Trophoblast cell (in vitro differentiated cells and primary cell): ENCODE data around the gene METTL1.

Experiments
- DNase-seq, 2 donors: peaks; one replicate each; pipeline ENCODE4 v3.0.0-alpha.2; 2016
- H2AFZ ChIP-seq: 2 replicates; pipeline ENCODE4 v1.6.1; 2013; ENCODE audit warnings: low read length, moderate library complexity, mild to moderate bottlenecking; ENCODE audit not compliant: insufficient read depth, poor library complexity
- H2AK5ac ChIP-seq: 2 replicates; pipeline ENCODE4 v1.6.1; 2013; ENCODE audit warnings: mild to moderate bottlenecking, low read length
- H2BK120ac ChIP-seq: 2 replicates; pipeline ENCODE4 v1.6.1; 2013; ENCODE audit warnings: low read length, mild to moderate bottlenecking, moderate library complexity; ENCODE audit not compliant: insufficient read depth, poor library complexity
- H2BK12ac ChIP-seq: 2 replicates; pipeline ENCODE4 v1.6.1; 2013; ENCODE audit warnings: mild to moderate bottlenecking, low read length, moderate library complexity
- H2BK5ac ChIP-seq: 2 replicates; pipeline ENCODE4 v1.6.1; 2013; ENCODE audit warnings: low read length, low read depth, moderate library complexity, mild to moderate bottlenecking; ENCODE audit not compliant: poor library complexity
- H3K14ac ChIP-seq: 2 replicates; pipeline ENCODE4 v1.6.1; 2013; ENCODE audit warnings: mild to moderate bottlenecking, low read length
- H3K18ac ChIP-seq: 2 replicates; pipeline ENCODE4 v1.6.1; 2013; ENCODE audit warnings: mild to moderate bottlenecking, low read length
- H3K23ac ChIP-seq: 2 replicates; pipeline ENCODE4 v1.6.1; 2013; ENCODE audit warnings: low read length
- H3K27ac ChIP-seq: 2 replicates; pipeline ENCODE4 v1.5.1; 2013; ENCODE audit warnings: low read depth, mild to moderate bottlenecking, inconsistent platforms, low read length, moderate library complexity
- H3K27me3 ChIP-seq: 2 replicates; pipeline ENCODE4 v1.6.1; 2013; ENCODE audit warnings: inconsistent platforms, mild to moderate bottlenecking, low read length, moderate library complexity; ENCODE audit not compliant: insufficient read depth
- H3K36me3 ChIP-seq, 2 experiments: 1 replicate in 1 of 2; 2 replicates in 1 of 2; pipeline ENCODE4 v1.6.1; 2013; ENCODE audit warnings: low read length in 2 of 2, mild to moderate bottlenecking in 2 of 2, moderate library complexity in 1 of 2; ENCODE audit not compliant: insufficient read depth in 2 of 2, control insufficient read depth in 1 of 2
- H3K4ac ChIP-seq: 2 replicates; pipeline ENCODE4 v1.6.1; 2013; ENCODE audit warnings: low read depth, mild to moderate bottlenecking, low read length, moderate library complexity
- H3K4me1 ChIP-seq, 2 experiments: 1 replicate in 1 of 2; 2 replicates in 1 of 2; pipeline ENCODE4 v1.6.1; 2013; ENCODE audit warnings: low read length in 2 of 2, mild to moderate bottlenecking in 2 of 2, moderate library complexity in 1 of 2; ENCODE audit not compliant: insufficient read depth in 2 of 2, control insufficient read depth in 1 of 2
- H3K4me2 ChIP-seq: 2 replicates; pipeline ENCODE4 v1.6.1; 2013; ENCODE audit warnings: inconsistent platforms, mild to moderate bottlenecking, low read length, moderate library complexity
- H3K4me3 ChIP-seq: 2 replicates; pipeline ENCODE4 v1.5.1; 2013; ENCODE audit warnings: mild to moderate bottlenecking, low read depth, low read length, inconsistent platforms
- H3K79me1 ChIP-seq: one replicate; pipeline ENCODE4 v1.6.1; 2013; ENCODE audit warnings: low read length
- H3K79me2 ChIP-seq: 2 replicates; pipeline ENCODE4 v1.6.1; 2013; ENCODE audit warnings: low read length, mild to moderate bottlenecking; ENCODE audit not compliant: control insufficient read depth, insufficient read depth, poor library complexity
- H3K9ac ChIP-seq: 2 replicates; pipeline ENCODE4 v1.6.1; 2013; ENCODE audit warnings: mild to moderate bottlenecking, low read length
- H3K9me3 ChIP-seq: 2 replicates; pipeline ENCODE4 v1.6.1; 2013; ENCODE audit warnings: low read depth, mild to moderate bottlenecking, control low read depth, inconsistent platforms, low read length; ENCODE audit not compliant: insufficient read depth
- H4K12ac ChIP-seq: 2 replicates; pipeline ENCODE4 v1.6.1; 2013; ENCODE audit warnings: low read depth, mild to moderate bottlenecking, low read length, moderate library complexity
- H4K8ac ChIP-seq: 2 replicates; pipeline ENCODE4 v1.6.1; 2013; ENCODE audit warnings: low read depth, mild to moderate bottlenecking, low read length, moderate library complexity
- H4K91ac ChIP-seq: one replicate; pipeline ENCODE4 v1.6.1; 2013; ENCODE audit warnings: low read depth, mild to moderate bottlenecking, low read length, moderate library complexity
- WGBS: extraction: QIAGEN DNeasy Blood & Tissue Kit; methylation state at CpG from one replicate; pipeline ENCODE4 v1.1.7; 2013; ENCODE audit warnings: missing lambda C conversion rate; ENCODE audit not compliant: insufficient read length, insufficient coverage; ENCODE audit errors: extremely low coverage; 5-methylcytosine and 5-hydroxymethylcytosine counted together

The METTL1 gene

GRCh38 chr12:57733928-57734327 lies 38.0 kb downstream of the METTL1 start:
- H4K12ac ChIP-seq, result no peak overlapping the region
- H3K4me1 ChIP-seq, result peaks cover 0 to 7% of the 10 kb centered on the region in 2 experiments
- no peak overlapping the region for H2BK120ac ChIP-seq
- no peak overlapping the region for H3K23ac ChIP-seq
- no peaks in the 10 kb centered on the region for H3K79me2 ChIP-seq
- H3K27ac ChIP-seq, result no peak overlapping the region
- H3K36me3 ChIP-seq, result no peaks in the 10 kb centered on the region
- H3K9me3 ChIP-seq, result peaks cover 6% of the 10 kb centered on the region
- no peak overlapping the region for H3K9ac ChIP-seq
- DNase-seq, result no peak
- H3K27me3 ChIP-seq, result peaks cover 56% of the 10 kb centered on the region
- H4K8ac ChIP-seq, result no peak overlapping the region
- no peak overlapping the region for H2BK5ac ChIP-seq
- H3K4me2 ChIP-seq, result no peak overlapping the region
- H4K91ac ChIP-seq, result no peak overlapping the region
- H3K14ac ChIP-seq, result no peak overlapping the region
- whole genome bisulfite sequencing, result no CpG with 5 or more reads among the region's 6 CpGs
- no peak overlapping the region for H2AK5ac ChIP-seq
- H3K18ac ChIP-seq, result no peak overlapping the region
- no peak overlapping the region for H3K4me3 ChIP-seq
- H3K79me1 ChIP-seq, result no peaks in the 10 kb centered on the region
- no peak overlapping the region for H2AFZ ChIP-seq
- no peak overlapping the region for H3K4ac ChIP-seq
- no peak overlapping the region for H2BK12ac ChIP-seq

- Histone ChIP-seq H4K12ac (no peak overlapping the region), H3K4me1 (peaks cover 0 to 6% of the 10 kb centered on the region in 2 experiments), H3K27ac (no peak overlapping the region), H3K79me2 (no peaks in the 10 kb centered on the region), H3K4me2 (no peak overlapping the region), H3K79me1 (no peaks in the 10 kb centered on the region), H3K9me3 (peaks cover 7% of the 10 kb centered on the region), H2BK120ac (no peak overlapping the region), H3K4ac (no peak overlapping the region), H3K36me3 (no peaks in the 10 kb centered on the region), H4K91ac (no peak overlapping the region), H2AFZ (no peak overlapping the region), H3K18ac (no peak overlapping the region), H2BK12ac (no peak overlapping the region), H3K14ac (no peak overlapping the region), H3K9ac (no peak overlapping the region), H2AK5ac (no peak overlapping the region), H4K8ac (no peak overlapping the region), H3K27me3 (peaks cover 48% of the 10 kb centered on the region), H3K23ac (no peak overlapping the region), H2BK5ac (no peak overlapping the region), H3K4me3 (no peak overlapping the region)
- no peak for DNase-seq
- no CpG with 5 or more reads among the region's 11 CpGs for WGBS
Measured at GRCh38 chr12:57732726-57733593, 38.9 kb downstream of the METTL1 start.

GRCh38 chr12:57732270-57732669 lies 39.6 kb downstream of the METTL1 start:
- WGBS, result no CpG with 5 or more reads among the region's 4 CpGs
- Histone ChIP-seq H2AFZ (no peak overlapping the region), H4K91ac (no peak overlapping the region), H2BK120ac (no peak overlapping the region), H2BK5ac (no peak overlapping the region), H3K4ac (no peak overlapping the region), H3K18ac (no peak overlapping the region), H3K4me3 (no peak overlapping the region), H3K4me1 (no peaks in the 10 kb centered on the region), H3K14ac (no peak overlapping the region), H3K9ac (no peak overlapping the region), H3K4me2 (no peak overlapping the region), H2BK12ac (no peak overlapping the region), H3K36me3 (no peaks in the 10 kb centered on the region), H4K8ac (no peak overlapping the region), H3K9me3 (peaks cover 12% of the 10 kb centered on the region), H4K12ac (no peak overlapping the region), H3K27me3 (peaks cover 48% of the 10 kb centered on the region), H3K79me2 (no peaks in the 10 kb centered on the region), H3K27ac (no peak overlapping the region), H2AK5ac (no peak overlapping the region), H3K79me1 (no peaks in the 10 kb centered on the region), H3K23ac (no peak overlapping the region)
- no peak for DNase-seq

GRCh38 chr12:57731411-57732080 lies 40.4 kb downstream of the METTL1 start:
- H4K91ac ChIP-seq, result no peak overlapping the region
- no peak overlapping the region for H4K12ac ChIP-seq
- no peak overlapping the region for H2BK5ac ChIP-seq
- H2BK12ac ChIP-seq, result no peak overlapping the region
- H3K4ac ChIP-seq, result no peak overlapping the region
- H3K4me2 ChIP-seq, result no peak overlapping the region
- no peak overlapping the region for H4K8ac ChIP-seq
- H3K9ac ChIP-seq, result no peak overlapping the region
- peaks cover 17% of the 10 kb centered on the region for H3K9me3 ChIP-seq
- DNase-seq, result no peak
- H3K36me3 ChIP-seq, result no peaks in the 10 kb centered on the region
- no CpG with 5 or more reads among the region's 19 CpGs for WGBS
- no peak overlapping the region for H3K27ac ChIP-seq
- no peaks in the 10 kb centered on the region for H3K79me2 ChIP-seq
- H2BK120ac ChIP-seq, result no peak overlapping the region
- no peak overlapping the region for H3K14ac ChIP-seq
- no peaks in the 10 kb centered on the region for H3K79me1 ChIP-seq
- H3K23ac ChIP-seq, result no peak overlapping the region
- H2AFZ ChIP-seq, result no peak overlapping the region
- peaks cover 1 to 4% of the 10 kb centered on the region in 2 experiments for H3K4me1 ChIP-seq
- no peak overlapping the region for H3K18ac ChIP-seq
- H3K4me3 ChIP-seq, result no peak overlapping the region
- H2AK5ac ChIP-seq, result no peak overlapping the region
- H3K27me3 ChIP-seq, result peaks cover 48% of the 10 kb centered on the region
